CD14-positive monocyte (primary cell): ENCODE measurements around the gene ZNF85. TPM values are rescaled to one million over a fixed set of nuclear protein-coding genes. Genes with fewer than 3 reads are reported as not detected.

Source experiments
- DNase-seq, 3 donors: peaks; one replicate each; pipeline ENCODE4 v3.0.0-alpha.2; 2011 to 2022
- H2AFZ ChIP-seq: 2 replicates; pipeline ENCODE4 v1.6.0; 2012; ENCODE audit warnings: mild to moderate bottlenecking, low read depth, low read length, inconsistent platforms; ENCODE audit not compliant: insufficient read depth, poor library complexity, severe bottlenecking
- H3K27ac ChIP-seq, 2 donors: 1 replicate in 1 of 2; 2 replicates in 1 of 2; pipeline ENCODE4 v1.5.1; 2012 to 2013; ENCODE audit warnings: low read length in 2 of 2, control low read depth in 1 of 2, inconsistent platforms in 1 of 2, low read depth in 1 of 2, mild to moderate bottlenecking in 1 of 2
- H3K27me3 ChIP-seq, 2 donors: one replicate each; pipeline versions ENCODE4 v1.6.0 to v1.6.1; 2011 to 2013; ENCODE audit warnings: low read length in 2 of 2; ENCODE audit not compliant: control insufficient read depth in 2 of 2, insufficient read depth in 2 of 2
- H3K36me3 ChIP-seq, 2 donors: replicated peaks in 1 of 2; 1 replicate in 1 of 2; 2 replicates in 1 of 2; pipeline versions ENCODE4 v1.5.1 to v1.6.1; 2012 to 2013; ENCODE audit warnings: low read length in 2 of 2, control low read depth in 1 of 2, inconsistent platforms in 1 of 2, mild to moderate bottlenecking in 1 of 2; ENCODE audit not compliant: insufficient read depth in 2 of 2, control insufficient read depth in 1 of 2
- H3K4me1 ChIP-seq, 2 donors: 1 replicate in 1 of 2; 2 replicates in 1 of 2; pipeline versions ENCODE4 v1.5.1 to v1.6.1; 2012 to 2013; ENCODE audit warnings: low read length in 2 of 2, control low read depth in 1 of 2, inconsistent platforms in 1 of 2, mild to moderate bottlenecking in 1 of 2, moderate library complexity in 1 of 2; ENCODE audit not compliant: insufficient read depth in 2 of 2, control insufficient read depth in 1 of 2
- H3K4me2 ChIP-seq: replicated peaks from 2 replicates; pipeline ENCODE3; 2012; ENCODE audit warnings: low read length, moderate library complexity, mild to moderate bottlenecking; ENCODE audit not compliant: poor library complexity, severe bottlenecking; ENCODE audit errors: extremely low read depth
- H3K4me3 ChIP-seq, 3 experiments: fragments of 200-600 bp in 1 of 3; sonication (generic) in 1 of 3; replicated peaks in 1 of 3; 1 replicate in 2 of 3; 2 replicates in 1 of 3; pipeline ENCODE4 v1.5.1; 2011 to 2013; ENCODE audit warnings: low read length in 3 of 3, mild to moderate bottlenecking in 3 of 3, control low read depth in 2 of 3, low read depth in 2 of 3, inconsistent platforms in 1 of 3, moderate library complexity in 1 of 3
- H3K79me2 ChIP-seq: 2 replicates; pipeline ENCODE4 v1.6.0; 2012; ENCODE audit warnings: mild to moderate bottlenecking, control low read depth, inconsistent platforms, low read length, moderate library complexity; ENCODE audit not compliant: insufficient read depth
- H3K9ac ChIP-seq: 2 replicates; pipeline ENCODE4 v1.6.0; 2017; ENCODE audit warnings: low read length, mild to moderate bottlenecking; ENCODE audit not compliant: insufficient read depth, poor library complexity, severe bottlenecking
- H3K9me3 ChIP-seq, 2 donors: replicated peaks in 1 of 2; 1 replicate in 1 of 2; 2 replicates in 1 of 2; pipeline versions ENCODE4 v1.5.1 to v1.6.1; 2012 to 2013; ENCODE audit warnings: low read length in 2 of 2, control low read depth in 1 of 2; ENCODE audit not compliant: control insufficient read depth in 1 of 2, insufficient read depth in 1 of 2
- H4K20me1 ChIP-seq: 2 replicates; pipeline ENCODE4 v1.6.0; 2012; ENCODE audit warnings: mild to moderate bottlenecking, low read length, control low read depth, moderate library complexity; ENCODE audit not compliant: insufficient read depth
- H3K27ac Mint-ChIP-seq, 7 donors: one replicate each; pipeline ENCODE4 v1.8.0; 2020; ENCODE audit warnings: mild to moderate bottlenecking in 7 of 7, mixed read lengths in 7 of 7, moderate library complexity in 6 of 7, inconsistent platforms in 2 of 7
- H3K27me3 Mint-ChIP-seq, 3 donors: one replicate each; pipeline ENCODE4 v1.8.0; 2021 to 2022; ENCODE audit warnings: low read depth in 3 of 3, mild to moderate bottlenecking in 3 of 3, mixed read lengths in 3 of 3, moderate library complexity in 3 of 3, inconsistent platforms in 1 of 3
- H3K36me3 Mint-ChIP-seq, 2 donors: one replicate each; pipeline ENCODE4 v1.8.0; 2020; ENCODE audit warnings: mixed read lengths in 2 of 2, inconsistent platforms in 1 of 2, mild to moderate bottlenecking in 1 of 2
- H3K4me1 Mint-ChIP-seq: one replicate; pipeline ENCODE4 v1.8.0; 2020; ENCODE audit warnings: mild to moderate bottlenecking, mixed read lengths
- H3K4me3 Mint-ChIP-seq, 2 donors: one replicate each; pipeline ENCODE4 v1.8.0; 2020; ENCODE audit warnings: mild to moderate bottlenecking in 2 of 2, mixed read lengths in 2 of 2, moderate library complexity in 1 of 2
- H3K9me3 Mint-ChIP-seq, 7 donors: one replicate each; pipeline ENCODE4 v1.8.0; 2020 to 2022; ENCODE audit warnings: mixed read lengths in 7 of 7, mild to moderate bottlenecking in 6 of 7, moderate library complexity in 6 of 7, inconsistent platforms in 2 of 7
- WGBS: methylation state at CpG from one replicate; pipeline ENCODE4 v1.1.5; 2013; ENCODE audit warnings: missing lambda C conversion rate; ENCODE audit not compliant: insufficient coverage; 5-methylcytosine and 5-hydroxymethylcytosine counted together
- intact Hi-C, 2 donors: fragments of 100-400 bp; cut with micrococcal nuclease; formaldehyde crosslinking; loops; one replicate each; pipeline versions ENCODE4 v1.15.0 to v1.15.1; 2023
- polyA plus RNA-seq, 3 donors: library from polyadenylated mRNA; depleted of rRNA in 1 of 3; unstranded in 2 of 3; stranded (reverse) in 1 of 3; fragments of 300-500 nt in 2 of 3; fragments of >200 nt in 1 of 3; fragmentation: Illumina TruSeq in 2 of 3; gene quantifications; 1 replicate in 2 of 3; 2 replicates in 1 of 3; pipeline ENCODE4 v1.2.3, GENCODE V29; 2012 to 2021
- TF ChIP-seq, protein P1 (sequence below): fragments of 200-600 bp; IDR thresholded peaks from one replicate; pipeline ENCODE4 v1.8.0; 2022; ENCODE audit warnings: antibody characterized with exemption, mild to moderate bottlenecking

Gene ZNF85
- polyA plus RNA-seq, 3 donors: 0.85 to 2.8 (median 1.2) TPM

DNA sequence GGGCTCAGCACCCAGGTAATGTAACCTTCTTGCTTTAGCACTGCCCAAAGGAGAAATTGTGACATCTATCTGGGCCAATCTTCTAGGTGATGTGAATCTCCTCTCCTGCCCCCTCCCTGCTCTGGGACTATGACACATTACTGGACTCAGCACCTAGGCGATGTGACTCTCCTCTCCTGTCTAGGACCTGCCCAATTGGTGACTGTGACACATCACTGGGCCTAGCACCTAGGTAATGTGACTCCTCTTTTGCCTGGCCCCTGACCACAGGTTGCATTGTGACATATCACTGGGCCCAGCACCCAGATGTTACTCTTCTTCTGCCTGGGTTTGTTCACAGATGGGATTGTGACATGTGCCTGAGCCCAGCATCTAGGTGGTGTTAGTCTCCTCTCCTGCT lies 45.0 kb downstream of the ZNF85 start:
- H2AFZ ChIP-seq: no peak overlapping the region
- H3K9ac ChIP-seq: no peak overlapping the region
- H3K4me1 Mint-ChIP-seq: no peaks in the 10 kb centered on the region
- no peak overlapping the region for H3K4me3 ChIP-seq
- intact Hi-C loops: no loop called here
- H3K27me3 Mint-ChIP-seq: peaks cover 0 to 2% (median 0%) of the 10 kb centered on the region in 3 donors
- TF ChIP-seq, protein P1, sequence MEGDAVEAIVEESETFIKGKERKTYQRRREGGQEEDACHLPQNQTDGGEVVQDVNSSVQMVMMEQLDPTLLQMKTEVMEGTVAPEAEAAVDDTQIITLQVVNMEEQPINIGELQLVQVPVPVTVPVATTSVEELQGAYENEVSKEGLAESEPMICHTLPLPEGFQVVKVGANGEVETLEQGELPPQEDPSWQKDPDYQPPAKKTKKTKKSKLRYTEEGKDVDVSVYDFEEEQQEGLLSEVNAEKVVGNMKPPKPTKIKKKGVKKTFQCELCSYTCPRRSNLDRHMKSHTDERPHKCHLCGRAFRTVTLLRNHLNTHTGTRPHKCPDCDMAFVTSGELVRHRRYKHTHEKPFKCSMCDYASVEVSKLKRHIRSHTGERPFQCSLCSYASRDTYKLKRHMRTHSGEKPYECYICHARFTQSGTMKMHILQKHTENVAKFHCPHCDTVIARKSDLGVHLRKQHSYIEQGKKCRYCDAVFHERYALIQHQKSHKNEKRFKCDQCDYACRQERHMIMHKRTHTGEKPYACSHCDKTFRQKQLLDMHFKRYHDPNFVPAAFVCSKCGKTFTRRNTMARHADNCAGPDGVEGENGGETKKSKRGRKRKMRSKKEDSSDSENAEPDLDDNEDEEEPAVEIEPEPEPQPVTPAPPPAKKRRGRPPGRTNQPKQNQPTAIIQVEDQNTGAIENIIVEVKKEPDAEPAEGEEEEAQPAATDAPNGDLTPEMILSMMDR: no peak
- no peaks in the 10 kb centered on the region for H3K27me3 ChIP-seq
- no peak overlapping the region for H3K4me2 ChIP-seq
- H4K20me1 ChIP-seq: no peaks in the 10 kb centered on the region
- no peak overlapping the region for H3K4me3 Mint-ChIP-seq
- H3K4me1 ChIP-seq: no peaks in the 10 kb centered on the region
- no peak overlapping the region for H3K27ac ChIP-seq
- H3K27ac Mint-ChIP-seq: no peak overlapping the region
- H3K9me3 Mint-ChIP-seq: peaks cover 20 to 78% (median 62%) of the 10 kb centered on the region in 7 donors
- no peaks in the 10 kb centered on the region for H3K36me3 ChIP-seq
- DNase-seq: no peak
- H3K36me3 Mint-ChIP-seq: no peaks in the 10 kb centered on the region
- WGBS: 91% methylated on average over 1 of the region's 1 CpG
- no peaks in the 10 kb centered on the region for H3K79me2 ChIP-seq
- peaks cover 74% of the 10 kb centered on the region in 2 donors for H3K9me3 ChIP-seq

- Histone ChIP-seq H4K20me1 (no peaks in the 10 kb centered on the region), H3K9me3 (peaks cover 68 to 77% of the 10 kb centered on the region in 2 donors), H3K9ac (no peak overlapping the region), H3K4me3 (no peak overlapping the region), H3K27me3 (no peaks in the 10 kb centered on the region), H2AFZ (no peak overlapping the region), H3K27ac (no peak overlapping the region), H3K4me2 (no peak overlapping the region), H3K79me2 (no peaks in the 10 kb centered on the region), H3K4me1 (no peaks in the 10 kb centered on the region), H3K36me3 (no peaks in the 10 kb centered on the region)
- intact Hi-C loops: no loop called here
- DNase-seq: no peak
- WGBS: 100% methylated on average over 3 of the region's 3 CpGs
- Mint-ChIP-seq H3K27ac (no peak overlapping the region), H3K27me3 (peaks cover 0 to 2% (median 2%) of the 10 kb centered on the region in 3 donors), H3K4me1 (no peaks in the 10 kb centered on the region), H3K36me3 (no peaks in the 10 kb centered on the region), H3K4me3 (no peak overlapping the region), H3K9me3 (peaks cover 20 to 72% (median 57%) of the 10 kb centered on the region in 7 donors)
- TF ChIP-seq, protein P1: no peak
These were observed 46.4 kb downstream of the ZNF85 start for GRCh38 chr19:20969498-20969897.
